ENCODE measurements around the gene OS9. TPM values are rescaled to one million over a fixed set of nuclear protein-coding genes. Genes with fewer than 3 reads are reported as not detected.
"Not testable (repeated sequence)": the region's sequence is repeated elsewhere in the genome, so short reads cannot be mapped to it uniquely, and the experiment has no call there.

Gene OS9
- total RNA-seq, 1 donor from 2014 or later: 110 TPM

- DNase-seq (ENCODE audit: missing footprints) (no peak), ATAC-seq (no peak)
- intact Hi-C loops (cut with DNase I): no loop called here
Observed at GRCh38 chr12:57719777-57720605, 26.1 kb downstream of the OS9 start.

DNA sequence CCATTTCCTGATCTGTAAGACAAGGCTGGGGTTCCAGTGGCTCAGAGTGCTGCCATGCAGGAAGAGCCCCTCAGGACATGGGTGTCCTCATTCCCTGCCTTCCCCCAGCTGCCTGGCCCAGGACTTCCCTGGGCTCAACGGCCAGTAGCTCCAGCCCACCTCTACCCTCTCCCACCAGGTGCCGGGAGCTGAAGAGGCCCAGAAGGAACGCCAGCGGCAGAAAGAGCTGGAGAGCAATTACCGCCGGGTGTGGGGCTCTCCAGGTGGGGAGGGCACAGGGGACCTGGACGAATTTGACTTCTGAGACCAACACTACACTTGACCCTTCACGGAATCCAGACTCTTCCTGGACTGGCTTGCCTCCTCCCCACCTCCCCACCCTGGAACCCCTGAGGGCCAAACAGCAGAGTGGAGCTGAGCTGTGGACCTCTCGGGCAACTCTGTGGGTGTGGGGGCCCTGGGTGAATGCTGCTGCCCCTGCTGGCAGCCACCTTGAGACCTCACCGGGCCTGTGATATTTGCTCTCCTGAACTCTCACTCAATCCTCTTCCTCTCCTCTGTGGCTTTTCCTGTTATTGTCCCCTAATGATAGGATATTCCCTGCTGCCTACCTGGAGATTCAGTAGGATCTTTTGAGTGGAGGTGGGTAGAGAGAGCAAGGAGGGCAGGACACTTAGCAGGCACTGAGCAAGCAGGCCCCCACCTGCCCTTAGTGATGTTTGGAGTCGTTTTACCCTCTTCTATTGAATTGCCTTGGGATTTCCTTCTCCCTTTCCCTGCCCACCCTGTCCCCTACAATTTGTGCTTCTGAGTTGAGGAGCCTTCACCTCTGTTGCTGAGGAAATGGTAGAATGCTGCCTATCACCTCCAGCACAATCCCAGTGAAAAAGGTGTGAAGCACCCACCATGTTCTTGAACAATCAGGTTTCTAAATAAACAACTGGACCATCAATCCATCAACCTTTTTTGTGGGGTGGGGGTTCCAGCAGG lies 27.0 kb downstream of the OS9 start:
- DNase-seq (ENCODE audit: missing footprints) (no peak), ATAC-seq (no peak)
- intact Hi-C loops (cut with DNase I): no loop called here

- intact Hi-C loops (cut with DNase I); DNase-seq (ENCODE audit: missing footprints): not testable (repeated sequence)
Observed at GRCh38 chr12:57721846-57722608, 28.1 kb downstream of the OS9 start.

DNA sequence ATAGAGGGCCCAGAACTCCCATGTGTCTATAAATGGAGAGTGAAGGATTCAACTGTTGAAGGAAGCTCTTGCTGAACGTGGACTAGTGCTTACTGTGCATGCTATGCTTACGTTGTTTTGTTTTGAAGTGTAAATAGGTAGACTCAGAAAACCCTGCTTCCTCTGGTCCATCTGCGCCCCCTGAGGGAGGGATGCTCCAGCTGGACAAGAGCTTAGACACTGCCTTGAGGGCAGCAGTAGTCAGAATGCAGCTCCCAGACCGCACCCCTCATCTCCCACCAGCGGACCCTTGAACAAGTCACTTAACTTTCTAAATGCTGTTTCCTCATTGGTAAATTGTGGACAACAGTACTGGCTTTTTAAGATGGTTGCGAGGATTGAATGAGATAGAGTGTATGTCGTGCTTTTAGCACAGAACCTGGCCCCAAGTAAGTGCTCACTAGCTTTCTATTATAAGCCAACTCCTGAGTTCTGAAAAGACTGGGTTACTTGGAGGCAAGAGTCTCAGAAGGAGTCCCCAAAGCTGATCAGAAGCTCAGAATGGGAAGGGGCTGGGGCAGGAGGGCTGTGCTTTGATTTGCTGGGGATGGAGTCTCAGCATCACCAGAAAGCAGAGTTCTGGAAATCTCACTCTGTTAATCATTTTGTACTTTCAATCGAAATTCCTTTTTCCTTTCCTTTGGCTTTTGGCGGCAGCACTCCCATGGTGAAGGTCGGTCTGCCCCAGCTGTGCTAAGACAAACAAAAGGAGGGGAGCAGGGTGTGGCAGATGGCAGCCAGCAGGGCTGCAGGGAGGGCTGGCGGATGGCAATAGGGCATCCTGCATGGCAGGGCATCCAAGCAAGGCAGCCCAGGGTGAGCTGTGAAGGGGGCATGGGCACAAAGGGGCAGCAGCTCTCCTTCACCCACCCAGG lies 29.0 kb downstream of the OS9 start:
- ATAC-seq: no peak
- no peak for DNase-seq (ENCODE audit: missing footprints)
- intact Hi-C loops (cut with DNase I): no loop called here

More at GRCh38 chr12:57721846-57722608, 28.1 kb downstream of the OS9 start:
- ATAC-seq: not testable (repeated sequence)

- intact Hi-C loops (cut with DNase I): no loop called here
- ATAC-seq (no peak), DNase-seq (ENCODE audit: missing footprints) (no peak)
Observed at GRCh38 chr12:57723630-57723962, 29.7 kb downstream of the OS9 start.

GRCh38 chr12:57724003-57724935 lies 30.3 kb downstream of the OS9 start:
- intact Hi-C loops (cut with DNase I): no loop called here
- DNase-seq (ENCODE audit: missing footprints) (no peak), ATAC-seq (no peak)

DNA sequence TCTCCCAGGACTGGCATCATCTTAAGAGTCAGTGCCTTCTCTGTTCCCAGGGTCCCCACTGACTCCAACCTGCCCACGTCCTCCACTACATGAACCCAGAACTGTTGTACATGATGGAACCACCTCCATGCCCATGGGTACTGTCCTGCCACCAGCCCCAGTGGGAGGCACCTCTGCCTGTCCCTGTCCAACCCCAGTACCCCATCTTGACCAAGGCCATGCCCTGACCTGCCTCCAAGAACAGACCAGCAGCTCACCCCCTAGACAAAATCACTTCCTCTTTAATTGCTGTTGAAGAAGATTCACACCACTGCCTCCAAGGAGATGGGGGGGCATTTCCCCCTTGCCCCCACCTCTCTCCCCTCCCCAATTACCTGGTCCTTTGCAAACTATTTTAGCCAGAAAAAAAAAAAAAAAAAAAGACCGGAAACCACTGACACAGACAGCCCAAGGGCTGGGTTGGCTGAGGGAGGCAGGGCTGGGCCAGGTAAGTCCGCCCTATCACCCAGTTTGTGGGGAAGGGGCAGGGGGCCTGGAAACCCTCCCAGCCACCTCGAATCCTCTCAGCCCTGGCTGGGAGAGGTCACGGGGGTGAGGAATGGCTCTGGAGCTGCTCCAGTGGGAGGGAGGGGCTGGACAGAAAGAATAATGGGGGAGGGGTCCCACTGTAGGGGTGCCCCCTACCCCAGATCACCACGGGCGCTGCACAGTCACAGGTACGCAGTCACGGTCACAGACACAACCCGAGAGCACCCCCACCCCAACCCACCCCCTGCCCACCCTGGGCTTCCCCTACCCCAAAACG lies 31.2 kb downstream of the OS9 start:
- ATAC-seq (no peak), DNase-seq (ENCODE audit: missing footprints) (no peak)
- intact Hi-C loops (cut with DNase I): no loop called here

DNA sequence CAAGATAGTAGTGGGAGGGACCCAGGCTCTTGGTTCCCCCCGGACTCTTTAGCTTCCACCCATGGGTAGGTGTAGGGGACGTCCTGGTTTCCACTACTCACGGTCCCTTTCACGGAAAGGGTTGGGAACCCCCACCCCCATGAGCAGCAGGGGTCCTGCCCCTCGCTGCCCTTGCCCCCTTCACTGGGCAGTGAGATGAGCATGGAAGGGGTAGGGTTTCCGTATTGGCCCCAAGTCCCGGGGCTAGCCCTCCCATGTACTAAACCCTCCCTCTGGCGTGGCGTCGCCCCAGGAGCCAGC lies 31.9 kb downstream of the OS9 start:
- intact Hi-C loops (cut with DNase I): no loop called here
- ATAC-seq: no peak

GRCh38 chr12:57726151-57726883 lies 32.4 kb downstream of the OS9 start:
- DNase-seq (ENCODE audit: missing footprints): peak; percentile 84
- intact Hi-C loops (cut with DNase I): no loop called here
- peak; percentile 82 for ATAC-seq

More for the DNA sequence above, 31.9 kb downstream of the OS9 start:
- no peak for DNase-seq (ENCODE audit: missing footprints)

- intact Hi-C loops (cut with DNase I): no loop called here
- DNase-seq (ENCODE audit: missing footprints) (peak; percentile 79), ATAC-seq (peak; percentile 46)
Observed at GRCh38 chr12:57726884-57727757, 33.2 kb downstream of the OS9 start.

- intact Hi-C loops (cut with DNase I): no loop called here
- DNase-seq (ENCODE audit: missing footprints): no peak
Observed at GRCh38 chr12:57727758-57728395, 33.9 kb downstream of the OS9 start.

DNA sequence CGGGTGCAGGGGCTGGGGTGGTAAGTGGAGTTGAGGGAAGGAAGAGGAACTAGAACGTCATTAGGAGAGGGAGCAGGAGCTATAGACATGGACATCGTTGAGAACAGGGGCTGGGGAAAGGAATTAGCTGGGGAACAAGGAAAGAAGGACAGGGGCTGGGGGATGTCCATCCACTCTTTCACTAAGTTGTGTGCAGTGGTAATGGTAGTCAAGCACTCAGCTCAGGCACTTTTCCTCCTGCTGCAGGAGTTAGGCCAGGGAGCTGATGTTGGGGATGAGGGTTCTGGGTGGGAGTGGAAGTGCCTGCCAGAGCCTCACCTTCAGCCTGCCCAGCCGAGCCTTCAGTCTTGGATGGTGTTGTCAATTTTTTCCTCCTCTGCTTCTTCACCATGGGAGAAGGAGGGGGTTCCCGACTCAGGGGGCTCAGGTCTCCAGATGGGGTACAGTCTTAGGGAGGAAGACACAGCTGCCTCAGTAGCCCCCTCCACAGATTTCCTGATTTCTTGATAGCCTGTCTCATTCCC lies 35.5 kb downstream of the OS9 start:
- no peak for DNase-seq (ENCODE audit: missing footprints)
- intact Hi-C loops (cut with DNase I): no loop called here
- no peak for ATAC-seq

More at GRCh38 chr12:57727758-57728395, 33.9 kb downstream of the OS9 start:
- ATAC-seq: no peak

GRCh38 chr12:57730336-57731067 lies 36.6 kb downstream of the OS9 start:
- ATAC-seq: no peak
- intact Hi-C loops (cut with DNase I): no loop called here
- DNase-seq (ENCODE audit: missing footprints): no peak
